ENCODE data around the gene MAFG. TPM values are rescaled to one million over a fixed set of nuclear protein-coding genes. Genes with fewer than 3 reads are reported as not detected.

Gene MAFG
- polyA plus RNA-seq, 1 of the 3 experiments (the other 2 are of a cell fraction) = 38.7 TPM

GRCh38 chr17:81909966-81910839, 17.3 kb downstream of the MAFG start (continued):
- TF ChIP-seq TEAD4 (IDR thresholded peaks at IDR 0.05; ENCODE audit: borderline replicate concordance, insufficient read depth) = no peak
- no peak for TF ChIP-seq RFX5 (IDR thresholded peaks at IDR 0.05; ENCODE audit: low read length)

- WGBS (ENCODE audit: low lambda C conversion rate) = 96% methylated on average over 9 of the region's 12 CpGs
- Histone ChIP-seq H3K4me1 (ENCODE audit: control insufficient read depth in 1 of 2, insufficient read depth in 2 of 2, low read depth in 1 of 2, low read length in 1 of 2) (peaks cover 8 to 14% of the 10 kb centered on the region in 2 experiments; a peak in 2 of 4 replicates), H3K27me3 (ENCODE audit: insufficient read depth) (no peaks in the 10 kb centered on the region), H3K9me2 (no peaks in the 10 kb centered on the region), H3K79me2 (ENCODE audit: insufficient read depth) (peaks cover 7% of the 10 kb centered on the region; the same call in 1 of the 2 replicates), H3K9ac (no peak overlapping the region), H3K4me3 (ENCODE audit: low read depth in 2 of 2, low read length in 1 of 2) (no peak overlapping the region), H3F3A (replicated peaks; ENCODE audit: insufficient read depth) (peaks cover 18% of the 10 kb centered on the region), H3K27ac (ENCODE audit: low read depth in 2 of 2, low read length in 1 of 2) (no peak overlapping the region), H2AFZ (ENCODE audit: low read depth) (no peak overlapping the region), H3K36me3 (replicated peaks in 1 of 2; ENCODE audit: control insufficient read depth in 1 of 2, insufficient read depth in 2 of 2, low read length in 1 of 2) (peaks cover 18 to 70% of the 10 kb centered on the region in 2 experiments), H3K9me3 (no peaks in the 10 kb centered on the region), H3K4me2 (no peak overlapping the region; the same call in 1 of the 2 replicates), H4K20me1 (ENCODE audit: insufficient read depth) (peaks cover 10% of the 10 kb centered on the region)
- ChIA-PET CTCF (interaction anchor here (0.6 to 1.2 kb wide), 10 partner anchors 17 to 183 kb away, joined by 3 to 4 read pairs (median 3); partner anchors contain the start of gene P4HB), POLR2A (interaction anchor here (0.6 to 0.7 kb wide), 3 partner anchors 26 to 39 kb away, joined by 3 read pairs; no protein-coding TSS in a partner anchor)
- no peak for DNase-seq
- TF ChIP-seq TCF12 (IDR thresholded peaks at IDR 0.05) (no peak), ZBTB33 (IDR thresholded peaks at IDR 0.05; ENCODE audit: borderline replicate concordance, low read depth) (no peak), USF2 (IDR thresholded peaks at IDR 0.05; ENCODE audit: borderline replicate concordance, low read depth, low read length) (no peak), YY1 (IDR thresholded peaks at IDR 0.05; ENCODE audit: low read depth) (no peak), GATA2 (CRISPR knock-in tag; IDR thresholded peaks at IDR 0.05) (no peak), PBX3 (IDR thresholded peaks at IDR 0.05) (no peak), FOSL2 (IDR thresholded peaks at IDR 0.05; ENCODE audit: borderline replicate concordance, low read depth) (no peak), RFX5 (IDR thresholded peaks at IDR 0.05; ENCODE audit: low read length) (no peak), RAD21 (IDR thresholded peaks at IDR 0.05; ENCODE audit: low read length) (no peak), MEF2A (IDR thresholded peaks at IDR 0.05; ENCODE audit: borderline replicate concordance, low read depth) (no peak), GABPA (IDR thresholded peaks at IDR 0.05; ENCODE audit: low read depth) (no peak), MXI1 (IDR thresholded peaks at IDR 0.05; ENCODE audit: low read depth, low read length) (no peak)
Measured at GRCh38 chr17:81909231-81909630, 18.3 kb downstream of the MAFG start.
